PC-3 (cell line): ENCODE data around the gene C1QL4.

ENCODE experiments used
- CTCF ChIP-seq: fragments of 300-600 bp; sonication (generic); conservative IDR thresholded peaks from 2 replicates; pipeline ENCODE4 v1.5.1; 2017; ENCODE audit warnings: antibody characterized with exemption, low read depth, mild to moderate bottlenecking, low read length
- EZH2 ChIP-seq: fragments of 300-600 bp; sonication (generic); IDR thresholded peaks from one replicate; pipeline ENCODE4 v1.6.1; 2017; ENCODE audit warnings: antibody characterized with exemption, mild to moderate bottlenecking, low read length; ENCODE audit not compliant: unreplicated experiment
- EZH2phosphoT487 ChIP-seq: fragments of 300-600 bp; sonication (generic); IDR thresholded peaks from 2 replicates; pipeline ENCODE4 v1.6.1; 2018; ENCODE audit warnings: mild to moderate bottlenecking, antibody characterized with exemption, low read length, borderline replicate concordance

- TF ChIP-seq CTCF (no peak), EZH2 (no peak), EZH2phosphoT487 (no peak)
Observed at GRCh38 chr12:49295082-49295936, 41.7 kb downstream of the C1QL4 start, which contains the start of gene PRPH.
